ENCODE data around the gene TRAPPC3.

TRAPPC3 gene

DNA sequence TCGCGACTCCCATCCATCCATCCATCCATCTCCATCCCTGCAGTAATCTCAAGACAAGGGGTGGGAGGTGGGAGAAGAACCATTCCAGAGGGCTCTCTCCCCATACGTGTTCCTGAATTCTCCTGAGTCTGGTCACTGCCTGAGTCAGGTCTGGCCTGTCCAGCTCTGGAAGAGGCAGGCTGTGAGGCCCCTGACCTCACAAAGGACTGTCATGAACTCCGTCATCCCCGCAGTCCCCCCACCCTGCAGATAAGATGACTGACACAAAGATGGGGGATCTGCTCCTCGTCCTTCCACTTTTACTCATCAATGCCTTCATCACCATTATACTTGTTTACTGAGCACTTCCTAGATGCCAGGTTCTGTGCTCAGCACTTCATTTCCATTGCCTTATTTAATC lies 5.0 kb upstream of the TRAPPC3 start:
- in situ Hi-C loops (cut with HindIII; ENCODE audit: low sequenced_read_pairs): no loop called here

DNA sequence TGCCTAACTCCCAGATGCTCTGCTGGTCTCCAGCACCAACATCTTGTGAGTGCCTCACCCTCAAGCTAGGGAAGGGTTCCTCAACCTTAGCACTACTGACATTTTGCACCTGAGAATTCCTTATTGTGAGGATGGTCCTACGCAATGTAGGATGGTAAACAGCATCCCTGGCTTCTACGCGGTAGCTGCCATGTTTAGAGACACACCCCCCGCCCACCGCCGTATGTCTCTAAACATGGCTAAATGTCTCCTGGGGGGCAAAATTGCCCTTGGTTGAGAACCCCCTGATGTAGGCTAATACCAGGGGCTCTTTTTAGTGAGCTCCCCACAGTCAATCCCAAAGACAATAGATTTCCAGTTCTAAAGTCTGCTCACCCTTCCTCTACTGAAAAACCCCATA lies 4.2 kb upstream of the TRAPPC3 start:
- in situ Hi-C loops (cut with HindIII; ENCODE audit: low sequenced_read_pairs): no loop called here

DNA sequence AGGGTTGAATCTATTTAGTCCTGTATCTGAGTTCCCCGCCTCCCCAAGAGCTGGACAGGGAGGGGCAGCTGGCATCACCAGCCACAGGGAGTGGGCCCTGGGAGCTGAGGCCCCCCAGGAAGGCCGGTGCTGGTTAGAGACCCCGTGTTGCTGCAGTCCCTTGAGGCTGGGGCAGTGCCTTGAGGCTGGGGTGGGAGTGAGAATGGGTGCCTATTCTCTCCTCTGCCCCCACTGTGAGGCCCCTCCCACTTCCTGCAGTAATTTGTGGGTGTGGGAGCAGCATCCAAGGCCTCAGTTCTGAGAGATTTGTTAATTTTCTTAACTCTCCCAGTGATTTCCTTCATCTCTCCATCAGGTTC lies 2.5 kb upstream of the TRAPPC3 start:
- in situ Hi-C loops (cut with HindIII; ENCODE audit: low sequenced_read_pairs): no loop called here

DNA sequence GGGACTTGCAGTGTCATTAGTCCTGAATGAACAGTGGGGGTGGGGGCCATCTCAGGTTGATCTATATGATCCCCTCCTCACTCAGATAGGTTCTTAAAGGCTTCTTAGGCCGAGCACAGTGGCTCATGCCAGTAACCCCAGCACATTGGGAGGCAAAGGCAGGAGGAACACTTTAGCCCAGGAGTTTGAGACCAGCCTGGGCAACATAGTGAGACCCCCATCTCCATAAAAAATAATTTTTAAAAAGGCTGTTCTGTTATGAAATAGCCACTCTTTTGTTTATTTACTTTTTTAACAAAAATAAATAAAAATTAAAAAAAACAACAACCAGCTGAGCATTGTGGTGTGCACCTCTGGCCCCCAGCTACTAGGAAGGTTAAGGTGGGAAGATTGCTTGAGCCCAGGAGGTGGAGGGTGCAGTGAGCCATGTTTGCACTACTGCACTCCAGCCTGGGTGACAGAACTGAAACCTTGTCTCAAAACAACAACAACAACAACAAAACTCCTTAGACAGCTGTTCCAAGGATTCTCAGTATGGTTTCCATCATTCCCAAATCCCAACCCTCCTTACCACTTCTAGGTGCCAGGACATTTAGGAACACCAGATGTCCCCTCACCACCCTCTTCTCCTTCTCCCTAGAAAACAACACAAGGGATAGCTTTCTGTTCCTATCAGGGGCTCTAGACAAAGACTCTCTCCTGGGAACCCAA lies 2.0 kb upstream of the TRAPPC3 start:
- in situ Hi-C loops (cut with HindIII; ENCODE audit: low sequenced_read_pairs): no loop called here

DNA sequence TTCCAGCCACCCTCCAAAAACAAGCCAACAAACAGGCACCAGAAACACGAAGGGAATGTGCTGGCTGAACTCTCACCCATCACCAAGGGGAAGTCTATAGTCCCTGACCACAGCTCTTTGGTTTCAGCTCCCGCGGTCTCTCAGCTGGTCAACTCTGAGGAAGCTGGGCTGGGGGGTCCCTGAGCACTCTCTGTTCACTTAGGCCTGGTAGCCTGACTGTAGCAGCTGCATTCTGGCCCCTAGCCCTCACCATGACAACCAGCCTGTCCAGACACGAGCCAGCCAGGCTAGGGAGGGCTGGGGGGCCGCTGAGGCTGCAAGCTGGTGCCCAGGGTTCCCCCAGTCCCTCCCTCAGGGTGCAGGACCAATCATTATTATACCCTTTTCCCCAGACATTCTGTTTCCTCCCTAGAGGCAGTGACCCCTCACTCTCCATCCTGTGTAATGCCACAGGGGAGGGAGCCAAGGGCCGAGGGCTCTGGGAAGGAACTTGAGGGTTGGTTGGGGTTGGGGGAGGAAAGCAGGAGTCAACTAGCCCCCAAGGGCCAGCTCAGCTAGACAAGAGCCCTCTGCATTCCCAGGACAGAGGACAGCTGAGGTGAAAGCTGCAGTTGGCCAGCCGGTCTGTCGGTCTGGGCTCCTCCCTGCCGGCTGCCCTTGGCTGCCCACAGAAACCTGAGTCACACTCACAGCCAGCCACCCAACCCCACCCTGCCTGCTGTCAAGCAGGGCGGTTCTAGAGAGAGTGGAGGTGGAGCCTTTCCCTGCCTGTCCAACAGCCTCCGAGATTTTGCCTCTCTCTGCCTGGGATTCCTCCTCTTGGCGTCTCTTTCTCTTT lies 1.2 kb upstream of the TRAPPC3 start:
- in situ Hi-C loops (cut with HindIII; ENCODE audit: low sequenced_read_pairs): no loop called here

DNA sequence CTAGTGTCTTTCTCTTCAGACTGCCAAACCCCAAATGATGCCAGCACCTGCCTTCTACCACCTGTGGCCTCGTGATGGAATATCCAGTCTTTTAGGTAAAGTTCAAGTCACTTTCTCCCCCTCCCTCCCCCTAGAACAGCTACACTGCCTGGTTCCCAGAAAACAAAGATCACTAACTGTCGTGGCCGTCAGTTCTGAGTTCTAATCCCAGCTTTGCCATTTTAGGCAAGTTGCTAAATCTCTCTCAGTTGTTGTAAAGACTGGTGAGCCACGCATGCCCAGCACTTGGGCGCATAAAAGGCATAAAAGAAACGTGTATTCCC lies 648 bp upstream of the TRAPPC3 start:
- in situ Hi-C loops (cut with HindIII; ENCODE audit: low sequenced_read_pairs): no loop called here

DNA sequence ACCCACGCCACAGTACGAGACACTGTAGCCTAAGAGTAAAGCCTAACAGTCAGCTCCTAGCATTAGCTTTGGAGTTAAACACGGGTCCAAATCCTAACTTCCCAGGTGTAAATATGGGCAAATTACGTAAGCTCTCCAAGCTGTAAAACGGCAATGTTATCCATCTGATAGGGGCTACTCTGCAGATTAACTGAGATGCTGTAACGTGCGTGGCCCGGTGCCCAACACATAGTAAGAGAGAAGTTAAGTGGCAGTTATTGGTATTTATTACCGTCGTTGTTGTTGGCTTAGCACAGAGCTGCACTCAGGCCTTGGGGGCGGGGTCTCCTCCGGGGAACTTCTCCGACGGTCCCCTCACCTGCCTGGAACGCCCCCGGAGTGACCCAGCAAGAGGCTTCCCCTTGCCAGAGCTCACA lies 457 bp downstream of the TRAPPC3 start:
- in situ Hi-C loops (cut with HindIII; ENCODE audit: low sequenced_read_pairs): no loop called here

DNA sequence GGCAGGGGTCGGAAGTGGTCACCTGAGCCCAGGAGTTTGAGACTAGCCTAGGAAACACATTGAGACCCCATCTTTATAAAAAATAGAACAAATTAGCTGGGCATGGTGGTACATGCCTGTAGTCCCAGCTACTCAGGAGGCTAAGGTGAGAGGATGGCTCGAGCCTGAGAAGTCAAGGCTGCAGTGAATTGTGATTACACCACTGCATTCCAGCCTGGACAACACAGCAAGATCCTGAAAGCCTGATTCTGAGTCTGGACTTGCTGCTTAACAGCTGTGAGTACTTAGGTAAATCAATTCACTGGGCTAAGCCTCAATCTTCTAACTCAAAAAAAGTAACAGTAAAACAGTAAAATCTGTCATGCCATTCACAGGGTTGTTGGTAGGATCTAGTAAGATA lies 4.9 kb downstream of the TRAPPC3 start:
- in situ Hi-C loops (cut with HindIII; ENCODE audit: low sequenced_read_pairs): no loop called here

DNA sequence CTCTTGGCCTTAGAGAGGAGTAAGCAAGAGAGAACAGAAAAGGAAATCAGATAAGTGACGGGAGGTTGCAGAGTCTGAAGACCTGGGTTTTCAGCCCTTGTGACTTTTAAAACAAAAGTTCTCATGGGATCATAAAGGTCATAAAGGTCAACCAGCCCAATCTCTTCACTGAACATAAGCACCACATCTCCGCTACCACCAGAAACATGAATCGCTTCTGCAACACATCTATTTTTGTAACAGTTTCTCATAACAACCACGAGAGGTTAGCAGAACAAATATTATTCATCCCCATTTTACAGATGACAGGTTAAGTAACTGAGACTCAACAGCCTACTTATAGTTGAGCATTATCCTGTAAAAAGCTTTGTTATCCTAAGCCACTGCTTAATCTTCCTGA lies 5.9 kb downstream of the TRAPPC3 start:
- in situ Hi-C loops (cut with HindIII; ENCODE audit: low sequenced_read_pairs): no loop called here

DNA sequence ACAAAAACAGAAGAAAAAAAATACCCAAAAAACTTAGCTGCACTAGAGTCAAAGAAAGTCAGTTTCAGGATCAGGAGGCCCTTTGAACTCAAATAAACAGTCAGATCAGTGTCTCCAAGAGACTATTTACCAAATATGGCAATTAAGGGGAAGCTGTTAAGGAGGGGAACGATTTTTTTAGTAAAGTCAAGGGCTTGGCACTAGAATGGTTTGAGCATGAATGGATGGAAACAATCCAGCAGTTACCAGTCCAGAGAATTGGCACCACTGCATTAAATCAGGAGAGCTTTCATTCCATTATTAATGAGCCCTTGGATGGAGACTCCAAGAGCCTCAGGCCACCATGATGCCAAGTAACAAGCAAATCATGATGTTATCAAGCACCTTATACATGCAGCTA lies 7.2 kb downstream of the TRAPPC3 start:
- in situ Hi-C loops (cut with HindIII; ENCODE audit: low sequenced_read_pairs): no loop called here

DNA sequence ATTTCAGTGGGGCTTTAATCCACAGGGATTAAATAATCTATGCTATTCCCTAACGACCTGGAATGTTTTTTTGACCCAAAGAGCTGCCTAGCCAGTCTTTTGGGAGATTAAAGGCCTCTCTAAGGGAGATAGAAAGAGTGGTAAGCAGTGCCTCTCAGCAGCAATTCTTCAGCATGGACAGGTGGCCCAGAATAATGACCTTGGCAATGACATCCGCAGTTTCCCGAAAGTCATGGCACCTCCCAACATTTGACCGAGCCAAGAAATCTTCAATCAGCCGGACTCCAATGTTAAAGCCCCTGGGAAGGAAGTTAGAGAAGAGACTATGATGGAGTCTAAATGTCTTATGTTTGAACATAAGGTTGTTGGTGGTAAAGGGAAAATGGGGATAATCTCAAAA lies 9.8 kb downstream of the TRAPPC3 start:
- in situ Hi-C loops (cut with HindIII; ENCODE audit: low sequenced_read_pairs): loop anchor here (5.0 kb wide), 1 partner anchor 38 kb away; no protein-coding TSS in a partner anchor

DNA sequence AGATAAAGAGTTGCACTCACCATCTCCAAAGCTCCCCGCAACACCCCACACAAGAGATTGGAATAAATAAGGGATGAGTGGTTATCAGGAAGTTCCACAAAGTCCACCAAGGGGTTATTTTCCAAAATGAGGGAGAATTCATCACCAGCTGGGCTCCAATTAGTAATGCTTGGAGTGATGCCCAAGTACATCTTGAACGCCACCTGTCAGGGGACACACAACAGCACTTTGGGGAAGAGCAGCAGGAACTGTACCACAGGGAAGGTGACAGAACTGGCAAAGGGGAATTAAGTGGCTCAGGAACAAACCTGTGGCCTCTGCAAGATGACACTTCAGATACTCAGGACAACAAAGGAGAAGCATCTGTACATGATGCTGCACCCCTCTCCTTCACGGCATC lies 11.5 kb downstream of the TRAPPC3 start:
- in situ Hi-C loops (cut with HindIII; ENCODE audit: low sequenced_read_pairs): loop anchor here (5.0 kb wide), 1 partner anchor 40 kb away; no protein-coding TSS in a partner anchor

DNA sequence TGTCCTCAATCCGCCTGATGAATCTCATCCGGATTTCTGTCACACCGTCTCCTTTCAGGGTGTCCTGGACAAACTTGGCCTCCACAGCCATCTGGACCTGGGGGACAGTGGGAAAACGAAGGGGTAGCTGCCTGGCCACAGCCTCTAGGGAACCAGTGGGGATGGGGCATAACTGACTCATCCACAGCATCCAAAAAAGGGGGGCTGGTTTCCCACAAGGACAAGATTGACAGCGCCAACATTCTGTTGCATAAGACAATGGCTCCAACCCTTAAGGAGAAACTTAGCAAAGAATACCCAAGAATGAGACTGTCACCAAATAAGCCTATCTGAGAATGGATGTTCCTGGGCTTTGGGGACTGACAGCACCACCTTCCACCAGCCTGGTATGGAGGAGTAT lies 12.1 kb downstream of the TRAPPC3 start:
- in situ Hi-C loops (cut with HindIII; ENCODE audit: low sequenced_read_pairs): loop anchor here (5.0 kb wide), 1 partner anchor 40 kb away; no protein-coding TSS in a partner anchor

DNA sequence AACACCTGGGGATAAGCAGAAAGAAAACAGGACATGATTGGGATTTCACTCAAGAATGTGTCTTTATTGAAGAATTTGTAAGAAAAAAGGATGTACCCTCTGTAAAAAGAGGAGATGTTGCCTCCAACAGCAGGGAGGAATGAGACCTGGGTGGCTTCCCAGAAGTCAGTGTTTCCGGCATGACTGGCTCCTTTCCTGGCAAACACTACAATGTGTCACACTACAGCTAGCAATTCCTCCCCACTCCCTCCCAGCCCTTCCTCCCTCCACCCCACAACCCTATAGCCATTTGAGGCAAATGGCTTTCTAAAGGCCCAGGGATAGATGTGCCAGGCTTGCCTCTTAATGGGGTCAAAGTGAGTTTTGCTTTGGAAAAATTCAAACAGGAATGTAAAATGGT lies 12.8 kb downstream of the TRAPPC3 start:
- in situ Hi-C loops (cut with HindIII; ENCODE audit: low sequenced_read_pairs): loop anchor here (5.0 kb wide), 1 partner anchor 41 kb away; no protein-coding TSS in a partner anchor

DNA sequence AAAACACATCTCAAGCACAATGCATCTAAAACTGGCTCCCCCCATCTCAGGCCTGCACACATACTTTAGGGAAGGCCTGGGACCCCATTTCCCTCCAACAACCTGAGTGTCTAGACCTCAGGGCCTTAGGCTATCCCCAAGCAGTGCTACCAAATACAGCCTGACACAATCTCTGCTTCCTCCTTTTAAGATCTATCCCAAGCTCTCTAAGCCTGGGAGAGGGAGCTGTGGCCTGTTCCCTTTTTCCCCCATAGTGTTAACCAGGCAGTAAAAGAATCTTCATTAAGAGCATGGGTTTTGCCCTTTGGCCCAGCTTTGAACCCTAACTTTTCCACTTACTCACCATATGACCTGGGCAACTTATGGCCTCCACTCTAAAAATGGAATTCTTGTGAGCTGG lies 13.5 kb downstream of the TRAPPC3 start:
- in situ Hi-C loops (cut with HindIII; ENCODE audit: low sequenced_read_pairs): loop anchor here (5.0 kb wide), 1 partner anchor 42 kb away; no protein-coding TSS in a partner anchor

DNA sequence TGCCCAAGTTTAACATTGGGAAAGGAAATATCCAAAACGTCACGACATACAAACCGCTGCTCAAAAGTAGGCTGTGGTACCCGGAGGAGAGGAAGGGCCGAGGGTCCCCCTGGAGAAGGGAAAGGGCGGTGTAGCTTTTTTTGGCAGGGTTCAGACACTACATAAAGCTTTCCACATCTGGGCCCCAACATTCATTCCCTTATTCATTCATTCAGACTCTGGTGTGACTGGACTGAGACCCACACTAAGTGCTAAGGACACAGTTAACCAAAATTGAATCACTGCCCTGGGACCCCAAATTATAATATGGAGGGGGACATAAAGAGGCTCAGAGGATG lies 14.0 kb downstream of the TRAPPC3 start:
- in situ Hi-C loops (cut with HindIII; ENCODE audit: low sequenced_read_pairs): loop anchor here (5.0 kb wide), 1 partner anchor 42 kb away; no protein-coding TSS in a partner anchor

DNA sequence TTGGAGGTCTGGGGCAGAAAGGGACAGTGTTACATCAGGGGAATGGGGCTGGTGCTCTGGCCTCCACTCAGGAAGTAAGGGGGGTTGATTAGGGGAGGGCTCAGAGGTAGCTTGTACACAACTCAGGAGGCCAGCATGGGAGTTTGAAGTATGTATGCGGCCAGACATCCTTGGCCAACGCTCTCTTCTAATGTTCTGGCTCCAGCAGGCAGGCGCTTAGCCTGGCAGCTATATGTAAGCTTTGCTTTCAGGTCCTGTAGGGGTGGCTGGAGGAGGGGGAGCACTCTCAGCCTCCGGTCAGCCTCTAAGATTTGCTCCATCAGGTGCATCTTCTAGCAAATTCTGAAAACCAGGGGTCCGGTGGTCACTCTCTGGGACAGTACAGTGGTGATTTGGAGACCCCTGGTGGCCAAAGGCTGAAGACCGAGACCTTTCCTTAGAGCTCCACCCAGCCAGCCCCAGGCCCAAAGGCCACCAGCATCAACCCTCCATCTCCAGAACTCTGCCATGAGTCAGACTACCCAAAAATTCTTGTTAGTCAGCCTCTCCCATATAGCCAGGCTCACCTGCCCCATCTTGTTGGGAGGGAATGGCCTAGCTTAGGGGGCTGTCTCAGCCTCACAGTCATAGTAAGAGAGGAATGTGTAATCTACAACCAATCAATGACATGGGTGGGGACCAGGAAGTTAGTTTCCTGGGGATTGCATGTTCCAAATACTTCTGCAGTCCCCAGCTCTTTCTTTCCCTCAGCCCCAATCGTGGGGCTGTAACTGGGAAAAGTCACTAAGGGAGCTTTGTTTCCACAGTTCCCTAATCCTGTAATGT lies 14.6 kb downstream of the TRAPPC3 start:
- in situ Hi-C loops (cut with HindIII; ENCODE audit: low sequenced_read_pairs): loop anchor here (5.0 kb wide), 1 partner anchor 43 kb away; no protein-coding TSS in a partner anchor

DNA sequence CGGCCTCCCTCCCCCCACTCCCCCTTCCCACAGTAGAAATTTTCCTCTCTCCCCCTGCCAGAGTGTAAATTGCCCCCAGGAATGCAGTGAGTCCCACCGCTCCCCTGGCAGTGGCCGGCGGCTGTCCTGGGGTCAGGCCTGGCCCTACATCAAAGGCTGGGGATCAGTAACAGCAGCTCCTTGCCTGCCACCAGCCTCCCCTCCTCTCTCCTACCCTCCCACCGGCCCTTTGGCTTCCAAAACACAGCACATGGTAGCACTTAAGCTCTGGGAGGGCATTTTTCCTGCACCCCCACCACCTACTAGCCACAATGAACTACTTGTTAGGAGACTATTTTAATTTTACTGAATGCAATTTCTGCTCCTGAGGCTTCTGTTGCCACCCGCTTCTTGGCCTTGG lies 15.3 kb downstream of the TRAPPC3 start:
- in situ Hi-C loops (cut with HindIII; ENCODE audit: low sequenced_read_pairs): no loop called here

DNA sequence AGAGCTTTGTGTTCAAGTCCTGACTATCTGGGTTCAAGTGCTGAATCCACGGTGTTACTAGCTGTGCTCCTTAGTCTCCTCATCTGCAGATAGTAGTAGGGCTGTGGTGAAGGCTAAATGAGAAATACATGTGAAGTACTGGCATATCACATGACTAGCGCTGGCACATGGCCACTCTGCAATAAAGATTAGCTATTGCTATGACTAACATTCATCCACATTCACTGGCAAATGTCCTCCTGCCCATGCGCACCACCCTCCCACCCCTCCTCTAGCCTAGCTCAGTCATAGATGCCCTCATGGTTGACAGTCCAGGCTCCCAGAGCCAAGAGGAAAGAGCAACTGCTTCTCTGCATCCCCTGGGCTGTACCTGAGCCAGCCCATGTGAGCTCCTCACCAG lies 15.8 kb downstream of the TRAPPC3 start:
- in situ Hi-C loops (cut with HindIII; ENCODE audit: low sequenced_read_pairs): no loop called here

DNA sequence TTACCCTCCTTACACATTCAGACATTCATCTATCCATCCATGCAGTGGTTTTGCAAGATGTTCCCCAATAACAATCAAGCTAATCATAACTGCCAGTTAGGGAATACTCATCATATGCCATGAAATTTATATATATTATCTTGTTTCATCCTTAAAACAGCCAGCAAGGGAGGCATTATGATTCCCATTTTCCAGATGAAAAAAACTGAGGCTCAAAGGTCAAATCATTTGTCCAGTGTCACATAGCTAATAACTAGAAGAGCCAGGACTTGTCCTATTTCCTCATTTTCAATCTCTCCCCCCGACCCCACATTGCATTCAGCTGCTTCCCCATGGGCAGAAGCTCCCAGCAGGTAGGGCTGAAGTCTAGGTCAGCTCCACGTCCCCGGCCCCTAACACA lies 17.3 kb downstream of the TRAPPC3 start:
- in situ Hi-C loops (cut with HindIII; ENCODE audit: low sequenced_read_pairs): no loop called here

DNA sequence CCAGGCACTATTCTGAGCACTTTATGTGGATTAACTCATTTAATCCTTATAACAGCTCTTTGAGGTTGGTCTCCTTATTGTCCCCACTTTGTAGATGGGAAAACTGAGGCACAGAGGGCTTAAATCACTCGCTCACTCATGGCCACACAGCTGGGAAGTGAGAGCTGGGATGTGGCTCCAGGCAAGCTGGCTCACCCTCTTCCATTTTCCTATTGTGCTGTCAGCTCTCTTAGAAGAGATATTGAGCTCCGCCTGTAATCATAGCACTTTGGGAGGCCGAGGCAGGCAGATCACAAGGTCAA lies 20.4 kb downstream of the TRAPPC3 start:
- in situ Hi-C loops (cut with HindIII; ENCODE audit: low sequenced_read_pairs): no loop called here
